ENCODE results near the gene RCL1. TPM values are rescaled to one million over a fixed set of nuclear protein-coding genes. Genes with fewer than 3 reads are reported as not detected.

The RCL1 gene
- total RNA-seq, 3 donors from 2014 or later = 12.0 to 13.3 (median 12.4) TPM

- Histone ChIP-seq H3K36me3 (ENCODE audit: low read depth) (no peaks in the 10 kb centered on the region), H3K4me1 (ENCODE audit: low read depth) (no peaks in the 10 kb centered on the region), H3K4me3 (no peak overlapping the region), H3K9me3 (no peaks in the 10 kb centered on the region)
- no peak for DNase-seq
- ATAC-seq = no peak
- no peak for TF ChIP-seq CTCF (IDR thresholded peaks at IDR 0.05)
- intact Hi-C loops (cut with DNase I, micrococcal nuclease) = no loop called here
Measured at GRCh38 chr9:4786599-4786998, 6.1 kb upstream of the RCL1 start.

- Histone ChIP-seq H3K36me3 (ENCODE audit: low read depth) (peaks cover 4% of the 10 kb centered on the region), H3K4me3 (no peak overlapping the region), H3K4me1 (ENCODE audit: low read depth) (peaks cover 9% of the 10 kb centered on the region), H3K9me3 (no peaks in the 10 kb centered on the region)
- no peak for TF ChIP-seq CTCF (IDR thresholded peaks at IDR 0.05)
- no peak for ATAC-seq
- intact Hi-C loops (cut with DNase I, micrococcal nuclease) = no loop called here
- no peak for DNase-seq
Measured at GRCh38 chr9:4787876-4788275, 4.9 kb upstream of the RCL1 start.

- TF ChIP-seq CTCF (IDR thresholded peaks at IDR 0.05) = no peak
- ATAC-seq = no peak
- DNase-seq = no peak
- intact Hi-C loops (cut with DNase I, micrococcal nuclease) = no loop called here
- no peaks in the 10 kb centered on the region for H3K9me3 ChIP-seq
- no peak overlapping the region for H3K4me3 ChIP-seq
- peaks cover 9% of the 10 kb centered on the region for H3K4me1 ChIP-seq (ENCODE audit: low read depth)
- H3K36me3 ChIP-seq (ENCODE audit: low read depth) = peaks cover 5% of the 10 kb centered on the region
Measured at GRCh38 chr9:4788703-4789102, 4.0 kb upstream of the RCL1 start.

- Histone ChIP-seq H3K4me3 (peak overlapping the region; percentile 55), H3K4me1 (ENCODE audit: low read depth) (peaks cover 9% of the 10 kb centered on the region), H3K36me3 (ENCODE audit: low read depth) (peaks cover 5% of the 10 kb centered on the region), H3K9me3 (no peaks in the 10 kb centered on the region)
- no peak for TF ChIP-seq CTCF (IDR thresholded peaks at IDR 0.05)
- intact Hi-C loops (cut with DNase I, micrococcal nuclease) = loop anchor here in 1 of 2 donors (10.0 kb wide), 1 partner anchor 193 kb away; the partner anchor contains the start of gene JAK2
- DNase-seq (no peak), ATAC-seq (peak; percentile 30)
Measured at GRCh38 chr9:4792054-4792571, 631 bp upstream of the RCL1 start.

- Histone ChIP-seq H3K4me1 (ENCODE audit: low read depth) (peaks cover 13% of the 10 kb centered on the region), H3K9me3 (no peaks in the 10 kb centered on the region), H3K4me3 (peak overlapping the region; percentile 55), H3K36me3 (ENCODE audit: low read depth) (peaks cover 5% of the 10 kb centered on the region)
- no peak for ATAC-seq
- intact Hi-C loops (cut with DNase I, micrococcal nuclease) = loop anchor here in 1 of 2 donors (10.0 kb wide), 1 partner anchor 191 kb away; the partner anchor contains the start of gene JAK2
- no peak for DNase-seq
- TF ChIP-seq CTCF (IDR thresholded peaks at IDR 0.05) = no peak
Measured at GRCh38 chr9:4793459-4794395, 983 bp downstream of the RCL1 start.

Measured in mucosa of descending colon (tissue), 3 donors.